Heart left ventricle (tissue), 16 donors: ENCODE measurements around the gene SND1. TPM values are rescaled to one million over a fixed set of nuclear protein-coding genes. Genes with fewer than 3 reads are reported as not detected.

Source experiments
- ATAC-seq, 4 donors: fragments of 200-7000 bp; cut with Tn5 transposase; one replicate each; pipeline ENCODE4 v1.9.1; 2020 to 2022; ENCODE audit warnings: moderate library complexity in 4 of 4, mild to moderate bottlenecking in 3 of 4, moderate number of reproducible peaks in 1 of 4
- DNase-seq, 5 donors: peaks; one replicate each; pipeline ENCODE4 v3.0.0-alpha.2; 2020
- H3K27ac ChIP-seq, 12 donors: fragments of 200-600 bp; sonication (generic) in 4 of 12; one replicate each; pipeline versions ENCODE4 v1.5.0 to v1.8.0; 2016 to 2022; ENCODE audit warnings: mild to moderate bottlenecking in 2 of 12
- H3K27me3 ChIP-seq, 9 donors: fragments of 200-600 bp; sonication (generic) in 2 of 9; one replicate each; pipeline versions ENCODE4 v1.5.1 to v1.8.0; 2016 to 2022; ENCODE audit warnings: mild to moderate bottlenecking in 3 of 9
- H3K36me3 ChIP-seq, 9 donors: fragments of 200-600 bp; sonication (generic) in 2 of 9; one replicate each; pipeline versions ENCODE4 v1.5.0 to v1.8.0; 2018 to 2022; ENCODE audit warnings: mild to moderate bottlenecking in 2 of 9
- H3K4me1 ChIP-seq, 12 donors: fragments of 200-600 bp; sonication (generic) in 4 of 12; one replicate each; pipeline versions ENCODE4 v1.5.0 to v1.8.0; 2016 to 2022; ENCODE audit warnings: mild to moderate bottlenecking in 3 of 12
- H3K4me3 ChIP-seq, 12 donors: fragments of 200-600 bp; sonication (generic) in 4 of 12; one replicate each; pipeline versions ENCODE4 v1.5.0 to v1.8.0; 2017 to 2022; ENCODE audit warnings: mild to moderate bottlenecking in 9 of 12, moderate library complexity in 4 of 12
- H3K9me3 ChIP-seq, 12 donors: fragments of 200-600 bp; sonication (generic) in 4 of 12; one replicate each; pipeline versions ENCODE4 v1.5.0 to v1.8.0; 2016 to 2022; ENCODE audit warnings: mild to moderate bottlenecking in 1 of 12
- POLR2A ChIP-seq, 2 donors: fragments of 450-650 bp; IDR thresholded peaks; one replicate each; pipeline ENCODE4 v1.6.1; 2017; ENCODE audit warnings: antibody characterized with exemption in 2 of 2, mild to moderate bottlenecking in 2 of 2, moderate library complexity in 2 of 2
- WGBS, 4 donors: extraction: QIAGEN DNeasy Blood & Tissue Kit in 2 of 4; methylation state at CpG; one replicate each; pipeline versions ENCODE4 v1.1.5 to v1.1.7; 2013 to 2018; 5-methylcytosine and 5-hydroxymethylcytosine counted together
- intact Hi-C, 10 donors: fragments of 100-400 bp; cut with DNase I; formaldehyde crosslinking; loops; one replicate each; pipeline versions ENCODE4 v1.11.1 to v1.14.2; 2022
- polyA plus RNA-seq, 2 donors: library from polyadenylated mRNA; stranded (reverse); fragments of 200-250 nt; gene quantifications; one replicate each; pipeline ENCODE4 v1.2.3, GENCODE V29; 2013
- total RNA-seq, 9 donors: library from RNA; depleted of rRNA in 2 of 9; stranded (reverse); fragments of >200 nt in 2 of 9; fragmentation: NEBNext Ultra II Directional in 3 of 9; extraction: Animal tissue kit (Norgen Biotek cat#: 25700) in 3 of 9; gene quantifications; one replicate each; pipeline versions ENCODE4 v1.1.0 to v1.2.4, GENCODE V29; 2016 to 2023
- TF ChIP-seq, protein P1 (sequence below), 12 donors: fragments of 200-600 bp; sonication (generic) in 4 of 12; IDR thresholded peaks; one replicate each; pipeline versions ENCODE4 v1.5.0 to v1.8.0; 2018 to 2022; ENCODE audit warnings: antibody characterized with exemption in 12 of 12, mild to moderate bottlenecking in 5 of 12
- donor health status: ischemic (EF 13 %, LVEDD 7.1; RV severe dilation, severe dysfunction).
- donor health status: healthy with polysubstance abuse.
- donor health status: DM: no; HTN: yes; CAD: no.
- donor health status: DM: no; HTN: no; CAD: no.
- donor health status: ischemic (EF 25% LVEDD 6.9; RV normal size, moderate dysfunction).
- donor health status: ischemic (EF 25% LVEDD 5.7; RV mildly dilated, moderate dysfunction).
- donor health status: healthy.
- donor health status: DM: yes; HTN: yes; CAD: no.
- donor health status: ischemic (EF 35%, LVEDD 5.7; RV mildly dilated, moderate dysfunction).
- donor health status: nonischemic (EF 11% LVEDD 7.7; RV severe dilation, severe dysfunction).
- donor health status: DM: yes; HTN: yes; CAD: no.
- donor health status: PGD.
- donor health status: ischemic (EF 29% LVEDD 5.4; RV normal size, mild dysfunction).
- donor health status: nonischemic (EF 23%, LVEDD 6.1; RV moderate dilation, normal function).

The SND1 gene
- total and polyA plus RNA-seq, 11 donors = 45.6 to 115 (median 76.3) TPM

DNA sequence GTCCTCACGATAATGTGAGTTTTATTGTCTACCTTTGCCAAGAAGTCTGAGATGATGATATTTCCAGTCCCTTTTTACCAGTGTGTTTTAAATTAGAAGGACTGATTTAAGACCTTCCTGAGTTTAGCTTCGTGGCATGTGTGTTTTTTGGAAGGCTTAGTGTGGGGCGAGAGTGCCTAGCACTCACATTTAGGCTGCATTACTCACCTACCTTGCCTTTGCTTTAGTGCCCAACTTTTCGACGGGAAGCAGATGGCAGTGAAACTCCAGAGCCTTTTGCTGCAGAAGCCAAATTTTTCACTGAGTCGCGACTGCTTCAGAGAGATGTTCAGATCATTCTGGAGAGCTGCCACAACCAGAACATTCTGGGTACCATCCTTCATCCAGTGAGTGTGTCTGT lies 50.9 kb downstream of the SND1 start:
- ATAC-seq (no peak), DNase-seq (no peak)
- Histone ChIP-seq H3K36me3 (peaks cover 0 to 96% (median 86%) of the 10 kb centered on the region in 9 donors), H3K27me3 (no peaks in the 10 kb centered on the region), H3K27ac (no peak overlapping the region), H3K4me3 (no peak overlapping the region), H3K4me1 (no peaks in the 10 kb centered on the region), H3K9me3 (no peaks in the 10 kb centered on the region)
- intact Hi-C loops = loop anchor here in 4 of 10 donors (10.0 kb wide), 2 partner anchors 332 to 432 kb away; partner anchors contain the start of gene LRRC4 (in 3 of the 4)
- WGBS, 4 donors = 87 to 91% (median 90%) methylated on average over 7 of the region's 7 CpGs
- TF ChIP-seq POLR2A (IDR thresholded peaks at IDR 0.05) = no peak
- TF ChIP-seq, protein P1, sequence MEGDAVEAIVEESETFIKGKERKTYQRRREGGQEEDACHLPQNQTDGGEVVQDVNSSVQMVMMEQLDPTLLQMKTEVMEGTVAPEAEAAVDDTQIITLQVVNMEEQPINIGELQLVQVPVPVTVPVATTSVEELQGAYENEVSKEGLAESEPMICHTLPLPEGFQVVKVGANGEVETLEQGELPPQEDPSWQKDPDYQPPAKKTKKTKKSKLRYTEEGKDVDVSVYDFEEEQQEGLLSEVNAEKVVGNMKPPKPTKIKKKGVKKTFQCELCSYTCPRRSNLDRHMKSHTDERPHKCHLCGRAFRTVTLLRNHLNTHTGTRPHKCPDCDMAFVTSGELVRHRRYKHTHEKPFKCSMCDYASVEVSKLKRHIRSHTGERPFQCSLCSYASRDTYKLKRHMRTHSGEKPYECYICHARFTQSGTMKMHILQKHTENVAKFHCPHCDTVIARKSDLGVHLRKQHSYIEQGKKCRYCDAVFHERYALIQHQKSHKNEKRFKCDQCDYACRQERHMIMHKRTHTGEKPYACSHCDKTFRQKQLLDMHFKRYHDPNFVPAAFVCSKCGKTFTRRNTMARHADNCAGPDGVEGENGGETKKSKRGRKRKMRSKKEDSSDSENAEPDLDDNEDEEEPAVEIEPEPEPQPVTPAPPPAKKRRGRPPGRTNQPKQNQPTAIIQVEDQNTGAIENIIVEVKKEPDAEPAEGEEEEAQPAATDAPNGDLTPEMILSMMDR (IDR thresholded peaks at IDR 0.05) = no peak

DNA sequence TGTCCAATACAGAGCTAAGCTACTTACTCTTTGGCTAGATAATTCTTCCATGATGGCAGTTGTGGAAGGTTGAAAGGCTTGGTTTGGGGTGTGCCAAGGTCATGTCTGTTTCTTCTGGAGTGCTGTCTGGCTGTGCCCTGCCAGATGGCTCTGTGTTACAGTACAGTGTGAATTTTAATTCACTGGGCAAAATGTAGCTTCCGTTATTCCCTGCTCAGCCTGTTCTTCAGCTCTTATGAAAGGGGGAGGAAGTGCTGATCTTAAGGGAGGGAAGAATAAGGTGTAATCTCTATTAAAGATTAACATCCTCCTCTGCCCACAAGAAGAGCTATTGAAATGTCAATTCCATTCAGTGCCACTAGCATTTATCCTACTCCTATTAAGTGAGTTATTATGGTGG lies 52.2 kb downstream of the SND1 start:
- ATAC-seq = peak; percentile 35 to 76 (median 58)
- intact Hi-C loops = loop anchor here in 4 of 10 donors (10.0 kb wide), 2 partner anchors 331 to 431 kb away; partner anchors contain the start of gene LRRC4 (in 3 of the 4)

DNA sequence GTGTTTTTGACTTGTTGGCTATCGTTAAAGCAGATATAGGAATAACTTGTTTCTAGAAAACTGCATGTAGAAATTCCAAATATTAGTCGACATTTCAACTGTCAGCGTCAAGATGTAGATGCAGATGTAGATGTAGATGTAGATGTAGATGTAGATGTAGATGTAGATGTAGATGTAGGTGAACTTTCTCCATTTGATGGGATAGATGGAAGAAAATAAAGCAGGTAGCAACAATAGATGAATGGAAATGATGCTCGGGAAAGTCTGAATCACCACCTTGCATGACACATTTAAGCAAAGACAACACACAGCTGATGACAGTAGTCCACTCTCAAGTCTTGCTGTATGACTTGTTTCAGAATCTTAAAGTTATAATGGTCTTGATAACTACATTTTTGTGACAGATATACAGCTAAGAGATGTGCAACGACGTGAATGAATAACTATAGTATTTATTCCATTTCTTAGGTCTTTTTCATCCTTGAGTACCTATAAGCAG lies 53.5 kb downstream of the SND1 start:
- Histone ChIP-seq H3K27me3 (no peaks in the 10 kb centered on the region), H3K4me3 (no peak overlapping the region), H3K27ac (no peak overlapping the region), H3K4me1 (peaks cover 0 to 3% (median 0%) of the 10 kb centered on the region in 12 donors), H3K9me3 (no peaks in the 10 kb centered on the region), H3K36me3 (peaks cover 0 to 94% (median 73%) of the 10 kb centered on the region in 9 donors)
- intact Hi-C loops = loop anchor here in 6 of 10 donors (5.0 to 10.0 kb wide), 4 partner anchors 327 to 432 kb away; partner anchors contain the start of gene LRRC4 (in 5 of the 6)
- TF ChIP-seq, protein P1 (IDR thresholded peaks at IDR 0.05) = no peak
- TF ChIP-seq POLR2A (IDR thresholded peaks at IDR 0.05) = no peak
- DNase-seq (no peak), ATAC-seq (no peak)
- 91 to 96% (median 93%) methylated on average over 6 of the region's 6 CpGs for WGBS, 4 donors

More for the DNA sequence above, 52.2 kb downstream of the SND1 start:
- DNase-seq = no peak
- Histone ChIP-seq H3K9me3 (no peaks in the 10 kb centered on the region), H3K4me3 (no peak overlapping the region), H3K27me3 (no peaks in the 10 kb centered on the region), H3K4me1 (peaks cover 0 to 3% (median 0%) of the 10 kb centered on the region in 12 donors), H3K36me3 (peaks cover 0 to 92% (median 76%) of the 10 kb centered on the region in 9 donors), H3K27ac (no peak overlapping the region)
- 53 to 83% (median 59%) methylated on average over 1 of the region's 1 CpG for WGBS, 4 donors
- TF ChIP-seq POLR2A (IDR thresholded peaks at IDR 0.05) = no peak
- TF ChIP-seq, protein P1 (IDR thresholded peaks at IDR 0.05) = no peak

DNA sequence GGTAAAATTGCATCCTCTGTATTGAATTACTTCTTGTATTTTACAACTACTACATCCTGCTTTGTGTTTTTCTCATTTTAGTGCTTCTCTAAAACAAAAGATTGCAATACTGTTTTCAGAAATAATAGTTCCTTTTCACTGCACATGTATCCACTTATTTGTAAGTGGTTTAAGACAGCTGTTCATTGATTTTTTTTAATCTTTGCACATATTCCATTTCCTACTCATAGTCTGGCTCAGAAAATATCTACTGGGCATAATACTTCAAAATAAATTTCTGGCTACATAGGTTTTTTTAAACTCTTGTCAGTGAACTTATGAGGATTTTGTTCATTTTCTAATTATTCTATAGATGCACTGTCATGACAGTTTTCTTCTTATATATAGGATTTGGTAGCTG lies 54.8 kb downstream of the SND1 start:
- H3K27me3 ChIP-seq = no peaks in the 10 kb centered on the region

More for the DNA sequence above, 54.8 kb downstream of the SND1 start:
- Histone ChIP-seq H3K36me3 (peaks cover 0 to 91% (median 73%) of the 10 kb centered on the region in 9 donors), H3K27ac (no peak overlapping the region), H3K4me3 (no peak overlapping the region), H3K4me1 (peaks cover 0 to 3% (median 0%) of the 10 kb centered on the region in 12 donors), H3K9me3 (peaks cover 0 to 12% (median 5%) of the 10 kb centered on the region in 12 donors)
- ATAC-seq (no peak), DNase-seq (no peak)
- intact Hi-C loops = loop anchor here in 6 of 10 donors (5.0 to 10.0 kb wide), 4 partner anchors 326 to 431 kb away; partner anchors contain the start of gene LRRC4 (in 5 of the 6)
- TF ChIP-seq, protein P1 (IDR thresholded peaks at IDR 0.05) = no peak
- TF ChIP-seq POLR2A (IDR thresholded peaks at IDR 0.05) = no peak
